ENCODE measurements around the gene DNAJC2. TPM values are rescaled to one million over a fixed set of nuclear protein-coding genes. Genes with fewer than 3 reads are reported as not detected.

Gene DNAJC2, protein sequence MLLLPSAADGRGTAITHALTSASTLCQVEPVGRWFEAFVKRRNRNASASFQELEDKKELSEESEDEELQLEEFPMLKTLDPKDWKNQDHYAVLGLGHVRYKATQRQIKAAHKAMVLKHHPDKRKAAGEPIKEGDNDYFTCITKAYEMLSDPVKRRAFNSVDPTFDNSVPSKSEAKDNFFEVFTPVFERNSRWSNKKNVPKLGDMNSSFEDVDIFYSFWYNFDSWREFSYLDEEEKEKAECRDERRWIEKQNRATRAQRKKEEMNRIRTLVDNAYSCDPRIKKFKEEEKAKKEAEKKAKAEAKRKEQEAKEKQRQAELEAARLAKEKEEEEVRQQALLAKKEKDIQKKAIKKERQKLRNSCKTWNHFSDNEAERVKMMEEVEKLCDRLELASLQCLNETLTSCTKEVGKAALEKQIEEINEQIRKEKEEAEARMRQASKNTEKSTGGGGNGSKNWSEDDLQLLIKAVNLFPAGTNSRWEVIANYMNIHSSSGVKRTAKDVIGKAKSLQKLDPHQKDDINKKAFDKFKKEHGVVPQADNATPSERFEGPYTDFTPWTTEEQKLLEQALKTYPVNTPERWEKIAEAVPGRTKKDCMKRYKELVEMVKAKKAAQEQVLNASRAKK
- 25.3 and 43.0 TPM in 2 replicates for total RNA-seq (2014; rRNA removed; shearing (Covaris generic); ENCODE audit: low replicate concordance)

DNA sequence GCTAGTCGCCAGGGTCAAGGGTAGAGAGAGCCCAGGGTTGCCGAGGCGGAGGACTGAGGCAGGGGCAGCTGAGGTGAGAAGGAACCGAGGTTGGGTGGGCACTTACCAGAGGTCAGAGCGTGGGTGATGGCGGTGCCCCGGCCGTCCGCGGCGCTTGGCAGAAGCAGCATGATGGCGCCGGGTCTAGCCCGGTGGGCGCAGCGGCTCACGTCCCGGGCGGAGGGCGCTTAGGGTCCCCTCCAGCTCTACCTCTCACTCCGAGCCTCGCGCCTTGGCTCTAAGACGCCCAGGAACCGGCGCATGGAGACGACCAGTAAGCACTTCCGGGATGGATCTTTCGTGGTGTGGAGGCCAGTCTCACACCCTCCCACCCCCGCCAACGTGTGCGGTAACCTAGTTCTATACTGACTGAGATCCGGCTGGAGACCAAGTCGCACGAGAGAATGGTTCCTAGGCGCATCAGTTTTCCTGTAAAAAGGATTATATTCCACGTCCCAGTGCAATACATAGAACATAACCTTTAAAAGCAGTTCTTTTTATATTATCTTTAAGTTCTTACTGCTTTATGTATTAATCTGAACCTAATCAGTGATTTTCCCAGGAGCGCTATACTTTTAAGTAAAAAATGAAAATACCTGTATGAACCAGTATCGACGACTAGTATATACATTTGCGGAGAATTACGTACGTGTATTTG is at the start of gene DNAJC2:
DNAJC2 (minus strand) TSS at position 315 of the 697 bp plus-strand sequence; CDS start at position 170, 145 bp downstream.
- Histone ChIP-seq H3K27me3 (no peaks in the 10 kb centered on the region), H3K4me3 (peak within 1 kb of the TSS; percentile 87), H3K36me3 (peaks cover 30% of the 10 kb centered on the region), H3K9me3 (no peaks in the 10 kb centered on the region)
- peak; percentile 86 for DNase-seq

DNA sequence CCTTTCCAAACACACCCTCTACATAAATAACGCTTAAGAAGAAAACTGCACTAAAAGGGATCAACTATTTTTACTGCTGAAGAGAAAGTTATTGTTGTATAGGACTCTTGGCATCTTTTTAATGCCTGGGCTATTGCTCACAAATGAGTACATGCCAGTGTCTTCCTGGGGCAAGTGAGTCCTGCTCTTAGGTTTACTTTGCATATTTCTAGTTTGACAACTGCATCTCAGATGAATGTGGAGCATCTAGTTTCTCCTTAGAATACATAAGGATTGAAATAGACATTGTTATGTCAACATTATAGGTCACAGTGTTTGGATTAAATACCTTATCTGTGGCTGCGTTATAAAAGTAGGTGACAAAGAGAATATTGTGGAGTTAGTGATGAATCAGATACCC is 47.4 kb upstream of the DNAJC2 start:
- H3K9me3 ChIP-seq, result no peaks in the 10 kb centered on the region
- peak; percentile 1 for DNase-seq
- H3K4me3 ChIP-seq, result no peak overlapping the region
- no peaks in the 10 kb centered on the region for H3K27me3 ChIP-seq
- H3K36me3 ChIP-seq, result no peaks in the 10 kb centered on the region

DNA sequence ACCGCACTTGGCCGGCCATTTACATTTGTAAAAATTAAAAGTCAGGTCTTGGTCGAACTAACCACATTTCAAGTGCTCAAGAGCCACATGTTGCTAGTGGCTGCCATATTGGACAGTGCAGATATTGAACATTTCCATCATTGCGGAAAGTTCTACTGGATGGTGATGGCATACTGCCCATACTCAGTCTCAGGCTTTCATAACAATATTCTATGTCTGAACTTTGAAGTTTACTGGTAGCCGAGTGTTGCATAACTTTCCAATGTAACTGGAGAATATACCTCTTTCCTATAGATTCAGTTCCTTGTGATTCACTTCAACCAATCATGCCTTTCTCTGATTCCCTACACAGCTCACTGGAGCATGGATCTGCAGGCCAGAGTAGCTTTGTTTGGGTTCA is 46.6 kb upstream of the DNAJC2 start:
- no peak overlapping the region for H3K4me3 ChIP-seq
- DNase-seq, result no peak
- H3K36me3 ChIP-seq, result no peaks in the 10 kb centered on the region
- H3K27me3 ChIP-seq, result no peaks in the 10 kb centered on the region
- no peaks in the 10 kb centered on the region for H3K9me3 ChIP-seq

DNA sequence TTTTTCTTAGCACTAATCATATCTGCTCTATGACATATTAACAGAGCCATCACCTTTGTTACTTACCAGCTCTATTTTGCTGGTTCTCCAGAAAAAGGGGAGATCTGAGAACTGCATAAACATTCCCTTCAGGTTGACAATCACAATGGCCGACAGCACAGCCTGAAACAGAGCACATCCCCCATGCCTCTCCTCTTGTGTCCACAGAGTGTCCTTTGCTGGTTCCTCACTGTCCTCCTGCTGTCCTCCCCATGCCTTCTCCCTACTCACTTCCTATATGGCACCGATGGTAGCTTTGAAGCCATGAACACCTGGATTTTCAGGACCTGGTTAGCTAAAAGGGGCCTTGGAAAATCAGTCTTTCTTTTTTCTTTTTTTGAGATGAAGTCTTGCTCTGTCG is 44.7 kb upstream of the DNAJC2 start:
- Histone ChIP-seq H3K36me3 (no peaks in the 10 kb centered on the region), H3K4me3 (no peak overlapping the region), H3K9me3 (no peaks in the 10 kb centered on the region), H3K27me3 (no peaks in the 10 kb centered on the region)
- DNase-seq, result no peak

DNA sequence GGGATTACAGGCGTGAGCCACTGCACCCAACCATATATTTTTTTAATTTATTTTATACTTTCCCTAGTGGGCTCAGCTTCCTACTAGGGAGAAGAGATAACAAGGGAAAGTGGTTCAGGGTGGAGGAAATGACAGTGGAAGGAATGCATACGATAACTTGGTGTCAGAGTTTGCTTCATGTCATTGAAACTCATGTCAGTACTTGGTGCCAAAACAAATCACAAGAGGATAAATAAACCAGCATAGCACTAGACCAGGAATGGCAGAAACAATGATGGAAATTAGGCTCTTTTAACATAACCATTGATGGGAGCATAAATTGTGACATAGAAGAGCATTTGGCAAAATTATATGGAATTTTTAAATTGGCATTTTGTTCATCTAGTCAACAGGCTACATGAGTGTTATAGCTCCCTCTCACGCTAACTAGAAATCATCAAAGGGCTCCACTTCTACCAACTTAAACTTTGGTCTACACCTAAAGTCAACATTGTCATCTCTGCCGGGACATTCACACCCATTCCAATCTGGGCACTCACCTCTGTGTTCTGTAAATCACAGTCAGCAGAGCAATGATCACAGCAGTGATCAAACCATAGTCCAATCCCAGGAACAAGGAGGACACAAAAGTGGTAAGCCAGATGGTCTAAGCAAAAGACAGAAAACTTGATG is 44.0 kb upstream of the DNAJC2 start:
- no peaks in the 10 kb centered on the region for H3K9me3 ChIP-seq
- no peak overlapping the region for H3K4me3 ChIP-seq
- no peak for DNase-seq
- H3K36me3 ChIP-seq, result no peaks in the 10 kb centered on the region
- H3K27me3 ChIP-seq, result no peaks in the 10 kb centered on the region

DNA sequence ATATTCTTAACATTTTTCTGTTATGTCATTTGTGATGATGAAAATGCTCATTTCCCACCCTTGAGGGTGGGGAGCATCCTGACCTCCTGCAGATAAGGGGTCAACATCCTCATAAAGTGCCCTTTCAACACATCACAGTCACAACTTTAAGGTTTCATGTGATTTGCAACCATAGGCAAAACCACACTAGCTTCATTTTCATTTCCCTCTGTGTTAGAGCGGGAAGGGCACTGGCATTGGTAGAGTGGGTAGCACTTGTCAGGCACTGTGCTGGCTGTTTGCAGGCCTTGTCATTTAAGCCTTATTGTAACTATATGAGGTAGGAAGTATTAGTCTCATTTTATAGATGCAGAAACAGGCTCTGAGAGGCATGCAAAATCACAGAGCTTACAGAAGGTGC is 42.7 kb upstream of the DNAJC2 start:
- H3K9me3 ChIP-seq, result no peaks in the 10 kb centered on the region
- no peak for DNase-seq
- H3K27me3 ChIP-seq, result no peaks in the 10 kb centered on the region
- no peak overlapping the region for H3K4me3 ChIP-seq
- H3K36me3 ChIP-seq, result no peaks in the 10 kb centered on the region

DNA sequence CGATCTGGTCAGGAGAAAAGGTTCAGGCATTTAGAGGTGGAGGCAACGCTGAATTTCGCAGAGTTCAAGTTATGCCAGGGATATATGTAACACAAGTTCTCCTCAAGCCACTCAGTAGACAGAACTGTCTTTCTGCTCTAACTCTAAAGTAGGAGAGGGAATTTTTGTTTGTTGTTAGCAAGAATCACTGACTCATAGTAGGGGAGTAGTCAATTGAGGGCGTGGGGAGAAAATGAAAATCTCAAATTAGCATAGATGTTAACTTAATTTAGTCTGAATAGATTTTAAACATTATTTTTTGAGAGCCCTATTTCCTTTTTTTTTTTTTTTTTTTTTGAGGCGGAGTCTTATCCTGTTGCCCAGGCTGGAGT is 37.5 kb upstream of the DNAJC2 start:
- DNase-seq, result no peak
- H3K4me3 ChIP-seq, result no peak overlapping the region
- H3K9me3 ChIP-seq, result no peaks in the 10 kb centered on the region
- no peaks in the 10 kb centered on the region for H3K36me3 ChIP-seq
- H3K27me3 ChIP-seq, result no peaks in the 10 kb centered on the region

DNA sequence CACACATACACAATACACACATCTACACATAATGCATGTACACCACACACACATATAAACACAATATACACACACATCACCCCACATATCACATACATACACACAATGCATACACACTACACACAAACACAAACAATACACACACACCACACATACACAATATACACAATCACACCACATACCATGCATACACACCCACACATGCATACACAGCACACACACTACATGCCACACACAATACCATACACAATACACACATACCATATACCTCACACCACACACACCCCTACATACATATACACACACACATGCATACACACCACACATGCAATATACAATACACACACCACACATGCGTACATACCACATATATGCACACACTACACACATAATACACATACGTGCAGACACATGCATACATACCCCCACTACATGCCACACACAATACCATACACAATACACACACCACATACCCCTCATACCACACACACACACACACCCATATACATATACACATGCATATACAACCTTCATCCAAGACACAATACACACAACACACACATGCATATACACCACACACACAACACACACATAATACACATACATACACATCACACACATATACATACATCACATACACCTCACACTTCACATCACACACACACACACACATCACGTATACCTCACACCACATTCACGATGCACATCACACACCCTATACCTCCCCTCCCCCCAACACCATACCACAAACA is 36.9 kb upstream of the DNAJC2 start:
- Histone ChIP-seq H3K4me3 (no peak overlapping the region), H3K9me3 (no peaks in the 10 kb centered on the region), H3K36me3 (no peaks in the 10 kb centered on the region), H3K27me3 (no peaks in the 10 kb centered on the region)
- no peak for DNase-seq

DNA sequence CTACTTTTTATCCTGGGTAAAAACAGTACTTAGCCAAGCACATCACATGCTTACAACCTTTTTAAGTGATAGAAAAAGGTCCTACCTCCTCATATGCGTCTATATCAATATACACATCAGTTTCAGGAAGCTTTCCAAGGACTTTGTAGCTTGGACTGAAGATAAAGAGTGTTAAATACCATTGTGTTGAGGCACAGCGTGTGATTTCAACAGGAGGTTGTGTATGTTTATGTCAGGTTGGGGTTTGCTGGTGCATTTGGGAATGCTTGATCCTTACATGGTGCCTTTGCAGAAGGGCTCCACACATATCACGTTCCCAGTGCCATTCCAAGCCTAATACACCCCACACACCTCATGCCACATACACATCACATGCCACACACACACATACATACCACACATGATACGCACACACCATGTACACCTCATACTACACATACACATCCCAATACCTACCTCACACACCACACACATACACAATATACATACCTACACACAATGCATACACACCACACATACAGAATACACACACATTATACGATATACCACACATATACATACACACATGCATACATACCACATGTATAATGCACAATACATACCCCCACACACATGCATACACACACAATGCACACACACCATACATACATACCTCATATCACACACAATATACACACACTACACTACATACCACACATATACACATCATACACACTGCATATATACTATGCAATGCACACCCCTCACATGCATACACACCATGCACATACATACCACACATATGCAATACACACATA is 36.0 kb upstream of the DNAJC2 start:
- H3K4me3 ChIP-seq, result no peak overlapping the region
- H3K9me3 ChIP-seq, result no peaks in the 10 kb centered on the region
- peak; percentile 2 for DNase-seq
- H3K36me3 ChIP-seq, result no peaks in the 10 kb centered on the region
- no peaks in the 10 kb centered on the region for H3K27me3 ChIP-seq

DNA sequence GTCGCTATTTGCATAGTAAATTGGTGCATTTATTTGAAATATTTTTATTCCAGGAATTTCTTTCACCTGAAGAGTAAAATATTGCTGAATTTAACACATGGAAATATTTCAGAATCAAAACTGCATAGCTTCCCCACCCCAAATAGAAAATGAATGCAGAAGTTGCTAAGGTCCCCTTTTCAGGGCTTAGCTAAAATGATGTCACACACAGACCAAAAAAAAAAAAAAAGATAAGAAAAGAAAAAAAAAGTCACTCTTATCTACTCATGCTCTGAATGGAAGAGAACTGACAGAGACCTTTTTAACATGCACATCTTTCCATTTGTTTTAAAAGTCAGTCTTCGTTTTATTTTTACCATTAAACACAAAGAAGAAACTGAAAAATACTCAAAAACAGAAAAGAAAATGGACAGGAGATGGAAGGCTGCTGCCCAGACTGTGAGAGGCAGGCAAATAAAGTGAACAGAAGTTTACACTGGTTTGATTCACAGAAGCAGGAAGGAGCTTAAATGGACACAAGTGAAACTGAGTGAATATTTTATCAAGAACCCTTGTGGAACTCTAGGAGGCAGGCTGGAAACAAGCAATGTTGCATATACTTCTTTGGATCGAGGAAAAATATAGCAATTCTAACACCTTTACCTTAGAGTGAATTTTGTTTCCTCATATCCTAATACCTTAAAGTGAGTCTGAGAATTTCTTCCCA is 34.9 kb upstream of the DNAJC2 start:
- Histone ChIP-seq H3K4me3 (no peak overlapping the region), H3K36me3 (no peaks in the 10 kb centered on the region), H3K9me3 (no peaks in the 10 kb centered on the region), H3K27me3 (no peaks in the 10 kb centered on the region)
- DNase-seq, result no peak

DNA sequence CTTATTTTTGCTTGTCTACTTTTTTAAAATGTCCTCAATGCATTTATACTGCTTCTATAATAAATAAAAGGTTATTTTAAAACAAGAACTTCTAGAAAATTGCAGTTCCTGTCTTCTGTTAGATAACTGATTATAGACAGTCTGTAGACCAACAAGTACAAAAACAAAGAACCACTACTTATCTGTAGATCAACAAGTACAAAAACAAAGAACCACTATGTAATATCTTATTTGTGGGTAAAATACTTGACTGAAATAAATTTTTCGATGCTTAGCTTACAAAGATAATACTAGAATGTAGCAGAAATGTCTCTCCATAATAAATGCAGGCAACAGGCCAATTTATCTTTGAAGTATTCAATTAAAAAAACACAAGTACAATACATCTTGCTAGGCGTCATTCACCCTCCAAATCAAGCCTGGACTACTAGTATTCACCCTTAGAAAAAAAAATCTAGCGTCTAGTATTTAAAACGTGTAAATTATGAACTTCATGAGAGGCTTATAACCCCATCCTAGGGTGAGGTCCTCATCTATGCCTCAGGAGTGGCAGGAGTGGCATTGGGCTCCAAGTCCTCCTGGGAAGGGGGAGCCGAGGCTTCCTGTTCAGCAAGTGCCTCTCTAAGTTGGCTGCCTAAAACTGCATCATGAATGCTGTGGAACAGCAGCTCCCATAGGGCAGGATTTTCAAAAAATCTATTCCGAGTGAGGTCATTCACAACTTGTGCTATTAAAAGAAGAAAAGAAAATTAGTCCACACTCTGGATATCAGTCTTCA is 29.5 kb upstream of the DNAJC2 start:
- H3K9me3 ChIP-seq, result no peaks in the 10 kb centered on the region
- peaks cover 2% of the 10 kb centered on the region for H3K36me3 ChIP-seq
- no peak overlapping the region for H3K4me3 ChIP-seq
- no peak for DNase-seq
- H3K27me3 ChIP-seq, result no peaks in the 10 kb centered on the region

DNA sequence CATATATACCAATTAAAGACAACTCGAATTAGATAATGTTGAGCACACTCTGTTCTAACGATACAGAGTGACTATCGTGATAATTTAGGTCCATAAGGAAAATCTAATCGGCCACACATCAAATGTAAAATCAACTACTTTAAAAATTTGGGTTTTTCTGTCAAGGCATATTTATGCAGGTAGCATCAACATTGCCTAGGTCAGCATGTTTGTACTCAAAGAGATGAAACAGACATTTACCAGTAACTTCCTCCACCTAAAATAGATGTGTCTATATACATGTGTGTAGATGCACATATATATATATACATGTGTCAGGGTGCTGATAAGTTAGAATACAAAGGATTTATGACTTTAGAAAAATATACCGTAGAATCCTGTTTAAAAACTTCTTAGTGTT is 24.9 kb upstream of the DNAJC2 start:
- no peak for DNase-seq
- no peaks in the 10 kb centered on the region for H3K9me3 ChIP-seq
- H3K36me3 ChIP-seq, result peaks cover 29% of the 10 kb centered on the region
- H3K27me3 ChIP-seq, result no peaks in the 10 kb centered on the region
- no peak overlapping the region for H3K4me3 ChIP-seq

DNA sequence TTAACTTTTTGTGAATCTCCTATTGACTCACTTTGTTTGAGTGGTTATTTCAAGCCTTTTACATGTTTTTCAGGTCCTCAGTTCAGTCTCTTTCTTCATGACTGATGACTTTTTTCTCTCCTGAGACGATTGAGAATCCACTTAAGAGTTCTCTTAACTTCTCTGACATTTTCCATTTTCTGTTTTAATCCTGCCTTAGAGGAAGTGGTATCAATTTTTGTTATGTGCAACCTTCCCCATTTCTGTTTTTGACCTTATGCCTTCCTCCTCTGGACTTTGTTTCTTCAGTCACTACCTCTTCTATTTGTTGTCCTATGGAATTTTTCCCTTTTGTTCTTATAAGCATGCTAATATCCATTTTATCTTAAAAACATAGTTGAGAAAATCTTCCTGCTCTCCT is 5.2 kb upstream of the DNAJC2 start:
- Histone ChIP-seq H3K36me3 (peaks cover 19% of the 10 kb centered on the region), H3K9me3 (no peaks in the 10 kb centered on the region), H3K4me3 (no peak overlapping the region; the same call in 1 of the 2 replicates), H3K27me3 (no peaks in the 10 kb centered on the region)
- DNase-seq, result no peak

DNA sequence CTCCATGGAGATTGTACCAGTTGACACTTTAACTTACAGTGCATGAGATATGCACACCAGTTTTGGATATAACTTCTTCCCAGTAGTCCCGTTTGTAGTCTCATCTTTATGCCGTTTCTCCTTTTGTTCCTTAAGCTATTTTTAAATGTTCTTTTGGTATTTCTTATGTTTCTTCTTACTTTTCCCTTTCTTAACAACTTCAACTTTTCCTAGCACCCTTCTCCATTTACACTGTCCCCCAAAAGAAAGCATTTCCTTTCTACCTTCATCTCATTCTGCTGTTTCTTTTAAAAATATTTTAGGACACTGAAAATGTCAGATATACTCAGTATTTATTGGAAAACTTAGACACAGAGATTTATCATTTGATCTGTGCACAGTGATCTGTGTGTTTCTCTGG is 4.4 kb upstream of the DNAJC2 start:
- no peaks in the 10 kb centered on the region for H3K27me3 ChIP-seq
- peak overlapping the region; percentile 68 for H3K4me3 ChIP-seq
- DNase-seq, result no peak
- H3K36me3 ChIP-seq, result peaks cover 18% of the 10 kb centered on the region
- no peaks in the 10 kb centered on the region for H3K9me3 ChIP-seq

DNA sequence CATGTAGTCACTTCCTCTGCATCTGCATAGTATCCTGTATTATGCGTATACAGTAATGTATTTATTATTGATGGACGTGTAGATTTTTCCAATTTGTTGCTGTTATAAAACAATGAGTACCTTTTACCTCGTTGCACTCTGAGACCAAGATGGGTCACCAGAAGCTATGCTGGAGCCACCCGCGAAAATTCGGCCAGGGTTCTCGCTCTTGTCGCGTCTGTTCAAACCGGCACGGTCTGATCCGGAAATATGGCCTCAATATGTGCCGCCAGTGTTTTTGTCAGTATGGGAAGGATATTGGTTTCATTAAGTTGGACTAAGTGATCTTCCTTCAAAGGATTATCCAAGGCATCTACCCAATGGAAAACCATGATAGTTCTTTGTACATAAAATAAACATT is 3.9 kb upstream of the DNAJC2 start:
- H3K36me3 ChIP-seq, result peaks cover 18% of the 10 kb centered on the region
- no peak for DNase-seq
- peak overlapping the region; percentile 68 for H3K4me3 ChIP-seq
- no peaks in the 10 kb centered on the region for H3K27me3 ChIP-seq
- no peaks in the 10 kb centered on the region for H3K9me3 ChIP-seq
